GM12865 (cell line): ENCODE data around the gene MBOAT1.

Source experiments
- DNase-seq: peaks from one replicate; pipeline ENCODE4 v3.0.0; 2010; ENCODE audit warnings: low read depth
- H3K4me3 ChIP-seq: 2 replicates; pipeline ENCODE4 v1.5.1; 2011; ENCODE audit warnings: mild to moderate bottlenecking, low read depth, low read length, control low read depth
- TF ChIP-seq, protein P1 (sequence below): IDR thresholded peaks from 2 replicates; pipeline ENCODE4 v1.5.1; 2011; ENCODE audit warnings: low read length, control low read depth, low read depth, inconsistent platforms; ENCODE audit not compliant: insufficient read depth; ENCODE audit errors: missing control alignments

Gene MBOAT1

DNA sequence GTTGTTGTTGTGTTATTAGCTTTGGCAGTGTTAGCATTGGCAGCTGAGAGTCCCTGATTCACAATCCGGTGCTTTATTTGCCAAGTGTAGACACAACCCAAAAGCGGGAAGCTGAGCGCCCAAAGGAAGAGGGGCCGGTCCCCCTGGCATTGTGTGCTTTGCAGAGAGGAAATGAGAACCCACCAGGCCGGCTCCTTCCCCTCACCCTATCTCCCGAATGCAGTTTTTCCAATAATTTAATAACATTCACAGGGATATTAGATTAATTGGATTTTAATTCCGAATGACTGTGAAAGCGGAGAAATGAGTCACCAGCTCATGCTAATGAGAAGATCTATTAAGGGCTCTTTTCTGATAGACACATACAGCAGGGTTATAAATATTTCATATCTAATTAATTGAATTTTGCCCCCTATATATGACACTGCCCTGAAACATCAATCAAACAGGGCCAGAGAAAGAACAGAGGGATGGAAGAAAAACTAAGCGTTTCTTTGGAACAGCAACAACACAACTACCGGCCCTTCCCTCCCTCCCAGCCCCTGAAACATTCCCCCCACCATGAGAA lies 143.8 kb downstream of the MBOAT1 start:
- TF ChIP-seq, protein P1, sequence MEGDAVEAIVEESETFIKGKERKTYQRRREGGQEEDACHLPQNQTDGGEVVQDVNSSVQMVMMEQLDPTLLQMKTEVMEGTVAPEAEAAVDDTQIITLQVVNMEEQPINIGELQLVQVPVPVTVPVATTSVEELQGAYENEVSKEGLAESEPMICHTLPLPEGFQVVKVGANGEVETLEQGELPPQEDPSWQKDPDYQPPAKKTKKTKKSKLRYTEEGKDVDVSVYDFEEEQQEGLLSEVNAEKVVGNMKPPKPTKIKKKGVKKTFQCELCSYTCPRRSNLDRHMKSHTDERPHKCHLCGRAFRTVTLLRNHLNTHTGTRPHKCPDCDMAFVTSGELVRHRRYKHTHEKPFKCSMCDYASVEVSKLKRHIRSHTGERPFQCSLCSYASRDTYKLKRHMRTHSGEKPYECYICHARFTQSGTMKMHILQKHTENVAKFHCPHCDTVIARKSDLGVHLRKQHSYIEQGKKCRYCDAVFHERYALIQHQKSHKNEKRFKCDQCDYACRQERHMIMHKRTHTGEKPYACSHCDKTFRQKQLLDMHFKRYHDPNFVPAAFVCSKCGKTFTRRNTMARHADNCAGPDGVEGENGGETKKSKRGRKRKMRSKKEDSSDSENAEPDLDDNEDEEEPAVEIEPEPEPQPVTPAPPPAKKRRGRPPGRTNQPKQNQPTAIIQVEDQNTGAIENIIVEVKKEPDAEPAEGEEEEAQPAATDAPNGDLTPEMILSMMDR, result no peak
- DNase-seq, result no peak
- no peak overlapping the region for H3K4me3 ChIP-seq

DNA sequence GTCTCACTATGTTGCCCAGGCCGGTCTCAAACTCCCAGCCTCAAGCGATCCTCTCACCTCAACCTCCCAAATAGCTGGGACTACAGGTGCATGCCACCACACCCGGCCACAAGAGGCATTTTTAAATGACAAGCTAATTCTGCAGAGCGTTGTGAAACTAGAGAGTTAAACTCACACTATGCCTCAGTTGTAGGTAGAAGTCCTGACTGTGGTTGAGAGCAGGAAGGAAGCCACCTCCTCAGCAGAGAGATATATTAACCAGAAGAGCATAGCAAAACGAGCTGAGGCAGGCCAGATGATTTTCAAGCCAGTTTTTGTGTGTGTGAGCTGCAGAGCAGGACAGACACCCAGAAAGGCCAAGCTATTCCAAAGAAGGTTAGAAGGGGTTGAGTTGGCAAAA lies 150.3 kb downstream of the MBOAT1 start:
- DNase-seq, result peak; percentile 15
- TF ChIP-seq, protein P1, result no peak
- H3K4me3 ChIP-seq, result no peak overlapping the region

DNA sequence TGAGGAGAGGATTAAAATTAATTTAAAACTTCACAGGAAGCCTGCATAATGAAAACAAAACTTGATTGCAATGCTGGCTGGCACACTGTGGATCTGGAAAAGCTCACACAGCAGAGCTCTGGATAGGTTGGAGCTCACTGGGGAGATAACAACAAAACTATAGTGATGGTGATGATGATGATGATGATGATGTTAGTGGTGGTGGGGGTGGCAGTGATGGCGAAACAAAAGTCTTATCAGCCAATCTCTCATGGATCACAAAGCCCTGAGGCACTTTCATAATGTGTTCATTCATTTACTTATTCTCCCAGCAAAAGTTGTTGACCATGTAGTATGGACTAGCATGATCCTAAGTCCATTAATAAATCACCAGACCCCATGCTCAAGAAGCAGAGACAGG lies 152.0 kb downstream of the MBOAT1 start:
- DNase-seq, result no peak
- TF ChIP-seq, protein P1, result no peak
- no peak overlapping the region for H3K4me3 ChIP-seq

DNA sequence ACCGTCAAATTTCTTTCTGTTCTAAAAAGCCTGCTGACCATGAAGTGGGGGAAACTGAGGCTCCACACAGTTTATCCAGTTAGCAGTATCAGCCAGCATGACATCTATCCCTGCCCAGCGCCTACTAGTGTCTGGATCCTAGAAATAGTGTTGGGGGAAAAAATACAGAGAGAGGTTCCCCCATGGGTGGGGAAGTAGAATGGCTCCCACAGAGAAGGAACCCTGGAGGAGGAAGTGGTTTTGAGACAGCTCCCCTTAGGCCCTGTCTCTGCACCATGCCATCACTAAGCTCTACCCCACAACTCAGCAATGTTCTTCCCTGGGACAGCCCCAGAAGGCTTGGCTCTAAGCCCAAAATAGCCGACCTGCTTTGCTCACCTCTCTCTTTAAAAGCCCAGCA lies 153.4 kb downstream of the MBOAT1 start:
- H3K4me3 ChIP-seq, result no peak overlapping the region
- TF ChIP-seq, protein P1, result no peak
- DNase-seq, result no peak

DNA sequence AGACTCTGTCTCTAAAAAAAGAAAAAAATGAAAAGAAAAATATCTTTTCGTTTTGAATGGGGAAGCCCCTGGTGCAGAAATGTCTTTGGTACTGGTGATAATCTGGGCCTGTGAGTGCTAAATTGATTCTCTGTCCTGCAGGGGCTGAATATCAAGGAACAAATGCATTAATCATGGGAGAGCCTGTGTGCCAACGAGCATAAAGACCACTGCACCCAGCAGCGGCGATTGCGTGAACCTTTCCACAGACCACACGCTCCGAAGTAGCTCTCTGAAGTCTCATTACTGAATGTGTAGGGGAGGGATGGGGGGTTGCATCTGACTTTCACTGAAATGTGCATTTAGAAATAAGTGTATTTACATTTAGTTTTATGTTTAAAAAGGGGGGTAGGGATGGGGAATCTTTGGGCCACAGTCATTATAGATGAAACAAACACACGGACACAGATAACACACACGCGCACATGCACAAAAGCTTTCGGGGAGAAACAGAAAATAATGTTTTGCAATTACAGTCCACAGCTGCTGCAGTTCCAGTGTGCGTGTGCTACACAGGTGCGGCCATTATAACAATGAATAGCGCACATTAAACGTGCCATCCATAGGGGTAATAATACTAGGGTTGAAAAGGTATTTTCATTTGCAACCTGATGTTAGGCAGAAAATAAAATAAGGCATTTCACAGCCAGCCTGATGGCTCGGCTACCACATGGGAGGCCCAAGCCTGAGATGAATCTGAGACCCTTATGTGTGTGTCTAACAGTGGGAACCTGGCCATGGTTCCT lies 154.0 kb downstream of the MBOAT1 start:
- no peak for DNase-seq
- TF ChIP-seq, protein P1, result no peak

DNA sequence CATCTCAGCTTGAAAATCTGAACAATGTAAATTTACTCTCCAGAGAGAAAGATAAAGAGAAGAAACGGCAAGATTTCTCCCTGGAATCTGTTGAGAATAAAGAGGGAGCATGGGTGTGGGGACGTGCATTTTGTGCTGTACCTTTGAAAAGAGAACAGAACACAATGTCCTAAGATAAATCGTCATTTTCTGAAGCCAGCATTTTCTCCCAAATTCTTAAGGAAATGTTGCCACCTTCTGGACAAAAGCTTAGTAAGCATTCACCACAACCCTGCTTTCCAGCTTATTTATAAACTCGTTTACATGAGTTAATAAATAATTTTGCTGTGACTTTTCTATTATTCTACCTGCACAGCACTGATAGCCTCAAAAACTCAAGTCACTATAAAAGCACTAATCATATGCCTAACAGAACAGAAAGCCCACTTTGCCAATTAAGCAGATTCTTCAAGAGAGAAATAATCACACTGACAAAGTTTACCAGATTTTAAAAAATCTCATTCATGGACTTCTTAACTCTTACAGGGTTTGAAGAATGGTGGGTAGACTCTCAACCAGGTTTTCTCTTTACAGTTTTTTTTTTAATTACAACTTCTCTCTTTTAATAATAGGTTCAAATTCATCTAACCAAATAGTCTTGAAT lies 155.8 kb downstream of the MBOAT1 start:
- TF ChIP-seq, protein P1, result peak; percentile 20
- peak; percentile 37 for DNase-seq
- H3K4me3 ChIP-seq, result no peak overlapping the region

More for the DNA sequence above, 154.0 kb downstream of the MBOAT1 start:
- no peak overlapping the region for H3K4me3 ChIP-seq
